ENCODE measurements around the gene HACL1. TPM values are rescaled to one million over a fixed set of nuclear protein-coding genes. Genes with fewer than 3 reads are reported as not detected.
A peak's percentile ranks its signal among the peaks of the same experiment; 100 is the strongest.

The HACL1 gene
- polyA plus RNA-seq, 1 of the 3 experiments (the other 2 are of a cell fraction) = 15.1 TPM

DNA sequence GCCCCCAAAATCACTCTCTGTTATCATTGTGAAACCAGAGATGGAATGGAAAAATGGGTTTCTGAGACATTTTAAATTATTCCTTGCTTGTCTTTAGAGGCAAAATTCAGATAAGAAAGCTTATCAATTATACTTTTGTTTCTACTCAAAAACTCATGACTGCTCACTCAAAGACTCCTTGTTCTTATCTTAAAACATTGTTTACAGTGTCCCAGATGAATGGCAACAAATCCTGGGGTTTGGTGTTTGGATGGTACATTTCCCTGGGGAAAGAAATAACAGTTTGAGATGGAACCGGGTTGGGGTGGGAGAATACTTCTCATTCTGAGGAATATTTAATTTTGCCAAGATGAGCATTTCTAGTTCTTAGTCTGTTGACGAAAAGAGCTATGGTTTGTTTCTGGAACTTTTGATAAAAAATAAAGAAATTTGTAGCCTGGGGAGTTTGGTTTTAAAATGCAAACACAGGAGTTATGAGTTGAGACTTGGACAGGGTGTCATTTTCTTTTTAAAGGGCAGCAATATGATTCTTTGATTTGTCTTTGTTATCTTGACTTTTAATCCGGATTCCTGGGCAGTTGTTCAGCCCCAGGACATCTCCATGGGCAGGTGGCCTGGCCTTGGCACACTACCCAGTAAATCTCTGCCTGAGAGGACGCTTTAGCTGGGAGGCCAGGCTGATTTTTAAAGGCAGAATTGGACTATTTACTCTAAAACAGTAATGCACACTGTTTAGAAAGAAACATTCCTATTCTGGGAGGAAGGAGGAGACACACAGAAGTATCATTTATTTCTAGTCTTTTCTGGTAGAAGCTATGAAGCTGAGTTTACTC, 32.6 kb upstream of the HACL1 start (continued):
- TF ChIP-seq POLR2AphosphoS5 (IDR thresholded peaks at IDR 0.05; ENCODE audit: low read depth, low read length) (peak; percentile 59; the same call in 1 of the 2 replicates), EP300 (IDR thresholded peaks at IDR 0.05; ENCODE audit: borderline replicate concordance in 1 of 2, low read depth in 1 of 2, low read length in 1 of 2) (peak; percentile 62 to 92), EZH2phosphoT487 (IDR thresholded peaks at IDR 0.05; ENCODE audit: borderline replicate concordance, low read depth) (no peak), RXRA (IDR thresholded peaks at IDR 0.05; ENCODE audit: borderline replicate concordance, low read depth) (peak; percentile 74; the same call in 1 of the 2 replicates), TAF1 (IDR thresholded peaks at IDR 0.05; ENCODE audit: borderline replicate concordance, low read depth, low read length) (peak; percentile 33; the same call in 1 of the 2 replicates), MEF2A (IDR thresholded peaks at IDR 0.05; ENCODE audit: borderline replicate concordance, low read depth) (peak; percentile 51; the same call in 1 of the 2 replicates), MXI1 (IDR thresholded peaks at IDR 0.05; ENCODE audit: low read depth, low read length) (no peak), RCOR1 (IDR thresholded peaks at IDR 0.05; ENCODE audit: low read length) (peak; percentile 81), SMC3 (IDR thresholded peaks at IDR 0.05; ENCODE audit: low read depth, low read length) (no peak)
- TF ChIP-seq, protein P1, sequence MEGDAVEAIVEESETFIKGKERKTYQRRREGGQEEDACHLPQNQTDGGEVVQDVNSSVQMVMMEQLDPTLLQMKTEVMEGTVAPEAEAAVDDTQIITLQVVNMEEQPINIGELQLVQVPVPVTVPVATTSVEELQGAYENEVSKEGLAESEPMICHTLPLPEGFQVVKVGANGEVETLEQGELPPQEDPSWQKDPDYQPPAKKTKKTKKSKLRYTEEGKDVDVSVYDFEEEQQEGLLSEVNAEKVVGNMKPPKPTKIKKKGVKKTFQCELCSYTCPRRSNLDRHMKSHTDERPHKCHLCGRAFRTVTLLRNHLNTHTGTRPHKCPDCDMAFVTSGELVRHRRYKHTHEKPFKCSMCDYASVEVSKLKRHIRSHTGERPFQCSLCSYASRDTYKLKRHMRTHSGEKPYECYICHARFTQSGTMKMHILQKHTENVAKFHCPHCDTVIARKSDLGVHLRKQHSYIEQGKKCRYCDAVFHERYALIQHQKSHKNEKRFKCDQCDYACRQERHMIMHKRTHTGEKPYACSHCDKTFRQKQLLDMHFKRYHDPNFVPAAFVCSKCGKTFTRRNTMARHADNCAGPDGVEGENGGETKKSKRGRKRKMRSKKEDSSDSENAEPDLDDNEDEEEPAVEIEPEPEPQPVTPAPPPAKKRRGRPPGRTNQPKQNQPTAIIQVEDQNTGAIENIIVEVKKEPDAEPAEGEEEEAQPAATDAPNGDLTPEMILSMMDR (IDR thresholded peaks at IDR 0.05) = no peak

DNA sequence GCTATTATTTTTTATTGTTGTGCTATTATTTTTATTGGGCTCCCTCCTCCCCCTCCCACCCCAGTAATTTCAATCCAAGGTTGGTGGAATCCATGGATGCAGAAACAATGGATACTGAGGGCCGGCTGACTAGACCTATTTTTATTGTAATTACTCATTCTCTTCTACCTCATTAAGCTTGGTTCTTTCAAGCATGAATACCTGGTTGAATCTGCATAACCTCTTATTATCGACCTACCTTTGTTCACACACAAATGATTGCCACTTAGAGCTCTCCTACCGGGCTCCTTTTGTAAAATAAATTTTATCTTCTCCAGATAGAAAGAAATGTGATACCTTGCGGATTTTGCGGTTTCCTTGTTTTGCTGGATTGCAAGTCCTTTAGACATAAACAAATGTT, 31.8 kb upstream of the HACL1 start:
- DNase-seq = no peak
- Histone ChIP-seq H3K9me3 (no peaks in the 10 kb centered on the region), H2AFZ (ENCODE audit: low read depth) (no peak overlapping the region), H3K4me2 (no peak overlapping the region), H3K4me1 (ENCODE audit: control insufficient read depth in 1 of 2, insufficient read depth in 2 of 2, low read depth in 1 of 2, low read length in 1 of 2) (peaks cover 45 to 46% of the 10 kb centered on the region in 2 experiments), H3K27me3 (ENCODE audit: insufficient read depth) (no peaks in the 10 kb centered on the region), H3K4me3 (ENCODE audit: low read depth in 2 of 2, low read length in 1 of 2) (no peak overlapping the region), H3K79me2 (ENCODE audit: insufficient read depth) (peaks cover 12% of the 10 kb centered on the region; the same call in 1 of the 2 replicates), H3F3A (replicated peaks; ENCODE audit: insufficient read depth) (peaks cover 66% of the 10 kb centered on the region), H4K20me1 (ENCODE audit: insufficient read depth) (no peaks in the 10 kb centered on the region), H3K9me2 (no peaks in the 10 kb centered on the region), H3K9ac (no peak overlapping the region; the same call in 1 of the 2 replicates), H3K36me3 (replicated peaks in 1 of 2; ENCODE audit: control insufficient read depth in 1 of 2, insufficient read depth in 2 of 2, low read length in 1 of 2) (no peaks in the 10 kb centered on the region), H3K27ac (ENCODE audit: low read depth in 2 of 2, low read length in 1 of 2) (peak overlapping the region; percentile 92 to 99; a peak in 2 of 4 replicates)
- ChIA-PET CTCF (interaction anchor here (0.7 to 2.0 kb wide), 4 partner anchors 10 to 734 kb away, joined by 3 to 6 read pairs (median 4); no protein-coding TSS in a partner anchor), POLR2A (no interaction called here)
- no peak for TF ChIP-seq POLR2AphosphoS5 (IDR thresholded peaks at IDR 0.05; ENCODE audit: low read depth, low read length)
- TF ChIP-seq TAF1 (IDR thresholded peaks at IDR 0.05; ENCODE audit: borderline replicate concordance, low read depth, low read length) = no peak
- TF ChIP-seq GABPA (IDR thresholded peaks at IDR 0.05; ENCODE audit: low read depth) = no peak
- no peak for TF ChIP-seq JUND (IDR thresholded peaks at IDR 0.05)
- TF ChIP-seq RCOR1 (IDR thresholded peaks at IDR 0.05; ENCODE audit: low read length) = no peak
- no peak for TF ChIP-seq SIN3A (IDR thresholded peaks at IDR 0.05; ENCODE audit: borderline replicate concordance, low read depth, low read length)
- TF ChIP-seq, protein P2, sequence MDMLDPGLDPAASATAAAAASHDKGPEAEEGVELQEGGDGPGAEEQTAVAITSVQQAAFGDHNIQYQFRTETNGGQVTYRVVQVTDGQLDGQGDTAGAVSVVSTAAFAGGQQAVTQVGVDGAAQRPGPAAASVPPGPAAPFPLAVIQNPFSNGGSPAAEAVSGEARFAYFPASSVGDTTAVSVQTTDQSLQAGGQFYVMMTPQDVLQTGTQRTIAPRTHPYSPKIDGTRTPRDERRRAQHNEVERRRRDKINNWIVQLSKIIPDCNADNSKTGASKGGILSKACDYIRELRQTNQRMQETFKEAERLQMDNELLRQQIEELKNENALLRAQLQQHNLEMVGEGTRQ (IDR thresholded peaks at IDR 0.05; ENCODE audit: borderline replicate concordance, low read depth, low read length) = no peak
- TF ChIP-seq, protein P3, sequence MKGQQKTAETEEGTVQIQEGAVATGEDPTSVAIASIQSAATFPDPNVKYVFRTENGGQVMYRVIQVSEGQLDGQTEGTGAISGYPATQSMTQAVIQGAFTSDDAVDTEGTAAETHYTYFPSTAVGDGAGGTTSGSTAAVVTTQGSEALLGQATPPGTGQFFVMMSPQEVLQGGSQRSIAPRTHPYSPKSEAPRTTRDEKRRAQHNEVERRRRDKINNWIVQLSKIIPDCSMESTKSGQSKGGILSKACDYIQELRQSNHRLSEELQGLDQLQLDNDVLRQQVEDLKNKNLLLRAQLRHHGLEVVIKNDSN (IDR thresholded peaks at IDR 0.05; ENCODE audit: borderline replicate concordance, low read depth) = no peak
- TF ChIP-seq SMC3 (IDR thresholded peaks at IDR 0.05; ENCODE audit: low read depth, low read length) = no peak
- TF ChIP-seq CHD2 (IDR thresholded peaks at IDR 0.05; ENCODE audit: low read length, partially characterized antibody) = no peak
- TF ChIP-seq FOSL2 (IDR thresholded peaks at IDR 0.05; ENCODE audit: borderline replicate concordance, low read depth) = no peak
- TF ChIP-seq, protein P1 (IDR thresholded peaks at IDR 0.05) = no peak
- TF ChIP-seq EZH2phosphoT487 (IDR thresholded peaks at IDR 0.05; ENCODE audit: borderline replicate concordance, low read depth) = no peak
- WGBS (ENCODE audit: low lambda C conversion rate) = 94% methylated on average over 5 of the region's 5 CpGs
